CD8-positive, alpha-beta memory T cell (primary cell): ENCODE data around the gene GOLGA6L26. TPM values are rescaled to one million over a fixed set of nuclear protein-coding genes. Genes with fewer than 3 reads are reported as not detected.
"Not testable (repeated sequence)": the region's sequence is repeated elsewhere in the genome, so short reads cannot be mapped to it uniquely, and the experiment has no call there.

ENCODE experiments used
- CTCF ChIA-PET: fragments of 350-600 bp; sonication (Branson Sonifier 250); formaldehyde crosslinking; loops from one replicate; lab custom pipeline; 2021; ENCODE audit warnings: antibody characterized with exemption; lab: Charles Lee
- POLR2A ChIA-PET: fragments of 350-600 bp; sonication (Branson Sonifier 250); formaldehyde crosslinking; loops from one replicate; lab custom pipeline; 2021; ENCODE audit warnings: antibody characterized with exemption; lab: Charles Lee
- DNase-seq, 5 donors: peaks; one replicate each; pipeline versions ENCODE4 v3.0.0 to v3.0.0-alpha.2; 2020 to 2022; ENCODE audit warnings: mixed read lengths in 1 of 5
- H3K27ac ChIP-seq: one replicate; pipeline ENCODE4 v1.7.0; 2013; ENCODE audit warnings: low read depth, mild to moderate bottlenecking, low read length, moderate library complexity
- H3K27me3 ChIP-seq: 2 replicates; pipeline ENCODE4 v1.7.0; 2013; ENCODE audit warnings: low read length, mild to moderate bottlenecking; ENCODE audit not compliant: insufficient read depth, poor library complexity, severe bottlenecking
- H3K36me3 ChIP-seq: 2 replicates; pipeline ENCODE4 v1.7.0; 2013; ENCODE audit warnings: mild to moderate bottlenecking, low read length, moderate library complexity; ENCODE audit not compliant: insufficient read depth
- H3K4me1 ChIP-seq: 2 replicates; pipeline ENCODE4 v1.7.0; 2013; ENCODE audit warnings: mild to moderate bottlenecking, low read length, moderate library complexity; ENCODE audit not compliant: insufficient read depth
- H3K4me3 ChIP-seq: 2 replicates; pipeline ENCODE4 v1.7.0; 2013; ENCODE audit warnings: mild to moderate bottlenecking, low read length
- H3K9me3 ChIP-seq: 2 replicates; pipeline ENCODE4 v1.7.0; 2013; ENCODE audit warnings: mild to moderate bottlenecking, low read length
- H3K27ac Mint-ChIP-seq, 8 donors: one replicate each; pipeline ENCODE4 v1.8.0; 2020 to 2021; ENCODE audit warnings: mixed read lengths in 8 of 8, mild to moderate bottlenecking in 6 of 8, inconsistent platforms in 3 of 8, moderate library complexity in 3 of 8
- H3K27me3 Mint-ChIP-seq, 2 donors: one replicate each; pipeline ENCODE4 v1.8.0; 2020 to 2021; ENCODE audit warnings: mixed read lengths in 2 of 2, mild to moderate bottlenecking in 1 of 2, moderate library complexity in 1 of 2
- H3K36me3 Mint-ChIP-seq, 3 donors: one replicate each; pipeline ENCODE4 v1.8.0; 2020 to 2021; ENCODE audit warnings: mixed read lengths in 3 of 3, inconsistent platforms in 1 of 3, mild to moderate bottlenecking in 1 of 3
- H3K4me1 Mint-ChIP-seq, 3 donors: one replicate each; pipeline ENCODE4 v1.8.0; 2020 to 2021; ENCODE audit warnings: mixed read lengths in 3 of 3, inconsistent platforms in 1 of 3, mild to moderate bottlenecking in 1 of 3
- H3K4me3 Mint-ChIP-seq, 7 donors: one replicate each; pipeline ENCODE4 v1.8.0; 2020 to 2021; ENCODE audit warnings: mixed read lengths in 7 of 7, mild to moderate bottlenecking in 6 of 7, moderate library complexity in 4 of 7, inconsistent platforms in 2 of 7
- H3K9me3 Mint-ChIP-seq, 5 donors: one replicate each; pipeline ENCODE4 v1.8.0; 2020 to 2022; ENCODE audit warnings: mixed read lengths in 5 of 5, mild to moderate bottlenecking in 3 of 5, moderate library complexity in 2 of 5, inconsistent platforms in 1 of 5
- polyA plus RNA-seq: library from polyadenylated mRNA; unstranded; fragments of 300-500 nt; fragmentation: Illumina TruSeq; gene quantifications from one replicate; pipeline ENCODE4 v1.2.3, GENCODE V29; 2021
- total RNA-seq, 2 experiments: library from RNA; stranded (reverse); gene quantifications; one replicate each; pipeline ENCODE4 v1.2.3, GENCODE V29; 2021

The GOLGA6L26 gene
- total and polyA plus RNA-seq, 3 experiments from 2014 or later, result not detected

DNA sequence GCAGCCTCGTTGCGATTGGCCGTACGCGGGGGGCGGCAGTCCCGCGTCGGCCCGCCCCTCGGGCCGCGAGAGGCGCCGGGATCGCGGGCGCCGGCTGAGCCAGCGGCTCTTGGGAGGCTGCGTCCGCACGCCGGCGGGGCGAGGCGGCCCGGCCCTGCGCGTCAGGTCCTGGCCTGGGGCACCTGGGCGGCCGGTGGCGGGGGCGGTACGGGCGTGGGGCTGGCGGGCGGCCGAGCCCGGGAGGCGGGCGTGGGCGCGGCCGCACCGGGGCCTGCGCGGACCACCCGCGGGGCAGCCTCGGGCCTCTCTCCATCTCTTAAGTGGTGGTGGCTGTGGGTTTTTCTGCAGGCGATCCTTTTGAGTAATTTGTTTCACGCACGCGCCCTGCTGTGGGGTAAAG, 30.3 kb downstream of the GOLGA6L26 start:
- peak overlapping the region in 7 of 8 donors; percentile 48 to 92 (median 75) for H3K27ac Mint-ChIP-seq
- H3K4me3 ChIP-seq, result not testable (repeated sequence)

GRCh38 chr15:23303246-23303645, 30.8 kb downstream of the GOLGA6L26 start:
- H3K27me3 ChIP-seq, DNase-seq, H3K9me3 Mint-ChIP-seq, H3K4me1 ChIP-seq, H3K27ac Mint-ChIP-seq, CTCF ChIA-PET, H3K36me3 ChIP-seq, H3K27ac ChIP-seq, POLR2A ChIA-PET, H3K4me3 Mint-ChIP-seq, H3K27me3 Mint-ChIP-seq, H3K9me3 ChIP-seq, H3K4me3 ChIP-seq: not testable (repeated sequence)
- Mint-ChIP-seq H3K36me3 (peaks cover 0 to 17% (median 6%) of the 10 kb centered on the region in 3 donors), H3K4me1 (peaks cover 20 to 38% (median 35%) of the 10 kb centered on the region in 3 donors)

More for the DNA sequence above, 30.3 kb downstream of the GOLGA6L26 start:
- H3K27me3 Mint-ChIP-seq, H3K27me3 ChIP-seq, H3K9me3 ChIP-seq, POLR2A ChIA-PET, H3K4me1 ChIP-seq, H3K27ac ChIP-seq, CTCF ChIA-PET, H3K9me3 Mint-ChIP-seq, H3K36me3 ChIP-seq: not testable (repeated sequence)
- Mint-ChIP-seq H3K4me1 (peaks cover 20 to 42% (median 39%) of the 10 kb centered on the region in 3 donors), H3K36me3 (peaks cover 0 to 21% (median 6%) of the 10 kb centered on the region in 3 donors), H3K4me3 (peak overlapping the region; percentile 87 to 95 (median 89))
- DNase-seq, result peak; percentile 7 to 60 (median 23)

Other genes starting within 250 kb of the GOLGA6L26 start
- gene GOLGA6L1, start 197.4 kb downstream of the GOLGA6L26 start, total RNA-seq, result not detected
- gene GOLGA6L1, start 197.4 kb downstream of the GOLGA6L26 start, polyA plus RNA-seq, result not detected
- under 1 TPM in 1 of 2 experiments, not detected in 1; 0.07 TPM for gene GOLGA8S, start 20.6 kb upstream of the GOLGA6L26 start, total RNA-seq
- not detected for gene GOLGA8S, start 20.6 kb upstream of the GOLGA6L26 start, polyA plus RNA-seq
- not detected for gene GOLGA6L2, start 113.0 kb upstream of the GOLGA6L26 start, total RNA-seq
- not detected for gene GOLGA6L2, start 113.0 kb upstream of the GOLGA6L26 start, polyA plus RNA-seq
- 1 to 10 TPM in 1 of 2 experiments, under 1 TPM in 1; 0.98 to 1.1 TPM for gene MKRN3, start 231.5 kb upstream of the GOLGA6L26 start, total RNA-seq
- gene MKRN3, start 231.5 kb upstream of the GOLGA6L26 start, polyA plus RNA-seq, result 3.0 TPM